Stimulated activated naive B cell treated with anti-CD40 and anti-IgM and Interleukin-4, amounts not matched to agents 10 μg/mL and 1 μg/mL and 100 μg/mL, for 72 hours (primary cell): ENCODE measurements around the gene ADGRE2.
"Not testable (repeated sequence)": the region's sequence is repeated elsewhere in the genome, so short reads cannot be mapped to it uniquely, and the experiment has no call there.

Source experiments
- ATAC-seq, 2 donors: fragments of 150-1000 bp; cut with Tn5 transposase; replicated peaks; 2 replicates each; pipeline ENCODE4 v1.10.0; 2021; ENCODE audit warnings: moderate library complexity in 1 of 2
- DNase-seq: peaks from one replicate; pipeline ENCODE4 v3.0.0; 2021
- H3K27ac Mint-ChIP-seq: one replicate; pipeline ENCODE4 v1.8.0; 2022; ENCODE audit warnings: mild to moderate bottlenecking, mixed read lengths
- H3K27me3 Mint-ChIP-seq, 2 donors: one replicate each; pipeline ENCODE4 v1.8.0; 2022; ENCODE audit warnings: mixed read lengths in 2 of 2
- H3K36me3 Mint-ChIP-seq, 2 donors: one replicate each; pipeline ENCODE4 v1.8.0; 2022; ENCODE audit warnings: mixed read lengths in 2 of 2, mild to moderate bottlenecking in 1 of 2
- H3K4me1 Mint-ChIP-seq, 2 donors: one replicate each; pipeline ENCODE4 v1.8.0; 2022; ENCODE audit warnings: mixed read lengths in 2 of 2, mild to moderate bottlenecking in 1 of 2
- H3K4me3 Mint-ChIP-seq, 2 donors: one replicate each; pipeline ENCODE4 v1.8.0; 2022; ENCODE audit warnings: mild to moderate bottlenecking in 2 of 2, mixed read lengths in 2 of 2, moderate library complexity in 1 of 2
- H3K9me3 Mint-ChIP-seq, 2 donors: one replicate each; pipeline ENCODE4 v1.8.0; 2022; ENCODE audit warnings: mixed read lengths in 2 of 2, mild to moderate bottlenecking in 1 of 2

The ADGRE2 gene

DNA sequence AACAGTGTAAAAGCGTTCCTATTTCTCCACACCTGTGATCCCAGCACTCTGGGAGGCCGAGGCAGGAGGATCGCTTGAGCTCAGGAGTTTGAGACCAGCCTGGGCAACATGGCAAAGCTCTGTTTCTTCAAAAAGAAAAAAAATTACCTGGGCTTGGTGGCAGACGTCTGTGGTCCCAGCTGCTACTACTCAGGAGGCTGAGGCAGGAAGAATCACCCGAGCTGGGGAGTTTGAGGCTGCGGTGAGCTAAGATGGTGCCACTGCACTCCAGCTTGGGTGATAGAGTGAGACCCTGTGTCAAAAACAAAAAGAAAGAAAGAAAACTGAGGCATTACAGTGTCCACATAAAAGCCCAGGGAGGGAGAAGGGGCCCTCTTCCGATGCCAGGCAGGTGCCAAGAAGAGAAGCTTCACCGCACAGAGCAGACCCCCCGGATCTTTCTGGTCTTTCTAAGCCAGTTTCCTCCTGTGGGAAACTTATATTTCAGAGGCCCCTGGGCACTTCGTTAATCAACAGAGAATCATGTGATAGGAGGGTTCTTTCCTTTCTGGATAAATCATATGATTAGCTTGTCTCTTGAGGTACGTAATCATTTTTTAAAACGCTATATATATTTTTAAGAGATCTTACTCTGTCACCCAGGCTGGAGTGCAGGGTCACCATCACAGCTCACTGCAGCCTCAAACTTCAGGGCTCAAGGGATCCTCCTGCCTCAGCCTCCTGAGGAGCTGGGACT lies at the start of gene ADGRE2:
ADGRE2 (minus strand) TSS at position 451 of the 736 bp plus-strand sequence. CDS start 1,804 bp downstream, outside the sequence.
- not testable (repeated sequence) for ATAC-seq, DNase-seq

DNA sequence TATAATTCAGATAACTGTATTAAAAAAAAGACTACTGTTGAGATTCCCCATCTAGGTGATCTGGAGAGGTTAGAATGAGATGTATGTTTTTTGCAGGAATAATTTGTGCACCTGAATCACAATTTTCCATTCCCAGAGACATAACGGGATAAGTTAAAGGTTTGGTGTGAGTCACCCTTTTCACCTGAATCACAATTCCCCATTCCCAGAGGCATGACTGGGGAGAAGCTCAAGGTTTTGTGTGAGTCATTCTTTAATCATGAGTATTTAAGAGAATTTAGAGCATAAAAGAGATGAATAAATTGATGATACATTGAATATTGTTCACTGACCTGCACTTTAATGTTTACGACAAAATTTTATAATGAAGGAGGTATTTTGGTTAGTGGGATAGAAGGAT lies 47.6 kb upstream of the ADGRE2 start:
- H3K4me3 Mint-ChIP-seq: no peak overlapping the region

More for the DNA sequence above, at the start of gene ADGRE2:
- H3K4me1 Mint-ChIP-seq: peaks cover 15 to 49% of the 10 kb centered on the region in 2 donors
- H3K27ac Mint-ChIP-seq, H3K9me3 Mint-ChIP-seq, H3K36me3 Mint-ChIP-seq: not testable (repeated sequence)
- H3K4me3 Mint-ChIP-seq: peak within 1 kb of the TSS in 1 of 2 donors; percentile 25
- H3K27me3 Mint-ChIP-seq: peaks cover 3 to 15% of the 10 kb centered on the region in 2 donors

DNA sequence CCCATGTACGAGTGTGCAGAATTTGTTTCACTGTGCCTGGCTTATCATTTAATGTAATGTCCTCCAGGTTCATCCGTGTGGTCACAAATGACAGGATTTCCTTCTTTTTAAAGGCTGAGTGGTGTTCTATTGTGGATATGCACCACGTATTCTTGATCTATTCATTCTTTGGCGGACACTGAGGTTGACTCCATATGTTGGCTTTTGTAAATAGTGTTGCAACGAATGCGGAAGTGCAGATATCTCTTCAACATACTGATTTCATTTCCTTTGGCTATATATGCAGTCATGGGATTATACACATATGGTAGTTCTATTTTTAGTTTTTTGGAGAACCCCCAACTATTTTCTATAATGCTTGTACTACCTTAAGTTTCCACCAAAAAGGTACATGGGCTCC lies 43.6 kb upstream of the ADGRE2 start:
- ATAC-seq (no peak), DNase-seq (no peak)
- no peaks in the 10 kb centered on the region for H3K4me1 Mint-ChIP-seq
- H3K9me3 Mint-ChIP-seq: no peaks in the 10 kb centered on the region
- no peak overlapping the region for H3K4me3 Mint-ChIP-seq
- no peaks in the 10 kb centered on the region for H3K36me3 Mint-ChIP-seq
- peaks cover 11% of the 10 kb centered on the region in 2 donors for H3K27me3 Mint-ChIP-seq
- no peak overlapping the region for H3K27ac Mint-ChIP-seq

More for the DNA sequence above, 47.6 kb upstream of the ADGRE2 start:
- no peak for ATAC-seq
- peaks cover 4 to 12% of the 10 kb centered on the region in 2 donors for H3K4me1 Mint-ChIP-seq
- DNase-seq: no peak
- H3K27ac Mint-ChIP-seq: no peak overlapping the region
- H3K27me3 Mint-ChIP-seq: peaks cover 11 to 17% of the 10 kb centered on the region in 2 donors
- no peaks in the 10 kb centered on the region for H3K36me3 Mint-ChIP-seq
- H3K9me3 Mint-ChIP-seq: peaks cover 0 to 2% of the 10 kb centered on the region in 2 donors

DNA sequence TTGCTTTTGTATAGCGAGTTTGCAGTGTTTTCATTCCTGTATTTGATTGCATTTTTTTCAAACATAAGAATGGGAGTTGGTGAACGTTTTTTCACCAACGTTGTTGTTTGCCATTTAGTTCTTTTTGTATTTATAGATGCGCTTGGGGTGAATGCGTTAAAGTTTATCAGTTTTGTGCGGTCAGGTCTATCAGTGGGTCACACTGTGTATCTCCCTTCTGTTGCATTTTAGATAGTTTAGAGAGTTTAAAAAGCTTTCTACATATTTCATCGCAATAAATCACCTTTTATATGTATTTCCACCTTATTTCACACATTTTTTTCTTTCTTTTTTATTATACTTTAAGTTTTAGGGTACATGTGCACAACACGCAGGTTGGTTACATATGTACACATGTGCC lies 40.2 kb upstream of the ADGRE2 start:
- Mint-ChIP-seq H3K27me3 (peaks cover 0 to 3% of the 10 kb centered on the region in 2 donors), H3K36me3 (no peaks in the 10 kb centered on the region), H3K27ac (no peak overlapping the region), H3K4me1 (no peaks in the 10 kb centered on the region), H3K9me3 (no peaks in the 10 kb centered on the region), H3K4me3 (no peak overlapping the region)
- DNase-seq: no peak
- ATAC-seq: no peak

DNA sequence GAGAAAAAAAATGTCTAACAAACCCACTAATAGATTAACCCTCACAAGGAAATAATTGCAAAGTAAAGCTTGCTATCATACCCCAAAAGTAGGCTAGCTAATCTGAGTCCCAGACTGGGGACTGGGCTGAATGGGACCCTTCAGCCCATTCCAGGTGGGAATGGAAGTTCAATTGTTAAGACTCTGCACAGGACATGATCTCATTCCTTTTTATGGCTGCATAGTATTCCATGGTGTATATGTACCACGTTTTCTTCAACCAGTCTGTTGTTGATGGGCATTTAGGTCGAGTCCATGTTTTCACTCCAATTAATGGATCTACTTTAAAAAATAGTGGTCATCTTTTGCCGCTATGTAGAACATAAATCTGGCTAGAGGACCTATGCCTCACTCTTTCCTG lies 38.7 kb upstream of the ADGRE2 start:
- Mint-ChIP-seq H3K4me1 (no peaks in the 10 kb centered on the region), H3K27ac (no peak overlapping the region), H3K27me3 (peaks cover 0 to 3% of the 10 kb centered on the region in 2 donors), H3K4me3 (no peak overlapping the region), H3K9me3 (no peaks in the 10 kb centered on the region), H3K36me3 (no peaks in the 10 kb centered on the region)
- no peak for ATAC-seq
- no peak for DNase-seq

DNA sequence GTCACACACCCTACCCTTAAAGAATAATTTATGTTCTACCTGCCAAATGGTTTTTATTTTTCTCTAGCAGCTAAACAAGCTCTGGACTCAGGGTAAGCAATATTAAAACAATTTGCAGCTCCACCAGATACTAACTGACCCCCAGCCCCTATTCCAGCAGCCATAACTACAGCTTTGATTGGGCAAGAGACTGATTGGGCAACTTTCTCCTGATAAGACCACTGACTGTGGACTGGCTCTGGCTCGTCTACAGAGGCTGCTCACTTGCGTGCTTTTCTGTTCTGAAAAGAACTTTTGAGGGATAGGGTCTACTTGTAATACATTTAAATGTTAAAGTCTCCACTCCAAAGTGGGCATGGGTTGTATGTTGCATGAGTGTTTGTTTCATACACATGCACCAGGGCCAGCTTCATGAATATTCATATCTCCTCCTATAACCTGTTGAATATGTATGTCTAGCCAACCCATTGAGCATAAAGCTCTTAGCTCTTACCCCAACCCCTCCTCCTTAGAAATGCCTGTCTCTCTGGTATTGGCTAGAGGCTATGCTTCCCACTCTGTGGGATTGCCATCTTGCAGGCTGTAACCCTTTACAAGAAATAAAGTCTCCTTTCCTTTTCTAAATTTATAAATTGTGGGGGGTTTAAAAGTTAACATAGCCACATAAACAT lies 36.8 kb upstream of the ADGRE2 start:
- H3K27ac Mint-ChIP-seq: no peak overlapping the region
- DNase-seq (no peak), ATAC-seq (no peak)
- H3K36me3 Mint-ChIP-seq: no peaks in the 10 kb centered on the region
- H3K4me3 Mint-ChIP-seq: no peak overlapping the region
- no peaks in the 10 kb centered on the region for H3K4me1 Mint-ChIP-seq
- no peaks in the 10 kb centered on the region for H3K27me3 Mint-ChIP-seq
- no peaks in the 10 kb centered on the region for H3K9me3 Mint-ChIP-seq

DNA sequence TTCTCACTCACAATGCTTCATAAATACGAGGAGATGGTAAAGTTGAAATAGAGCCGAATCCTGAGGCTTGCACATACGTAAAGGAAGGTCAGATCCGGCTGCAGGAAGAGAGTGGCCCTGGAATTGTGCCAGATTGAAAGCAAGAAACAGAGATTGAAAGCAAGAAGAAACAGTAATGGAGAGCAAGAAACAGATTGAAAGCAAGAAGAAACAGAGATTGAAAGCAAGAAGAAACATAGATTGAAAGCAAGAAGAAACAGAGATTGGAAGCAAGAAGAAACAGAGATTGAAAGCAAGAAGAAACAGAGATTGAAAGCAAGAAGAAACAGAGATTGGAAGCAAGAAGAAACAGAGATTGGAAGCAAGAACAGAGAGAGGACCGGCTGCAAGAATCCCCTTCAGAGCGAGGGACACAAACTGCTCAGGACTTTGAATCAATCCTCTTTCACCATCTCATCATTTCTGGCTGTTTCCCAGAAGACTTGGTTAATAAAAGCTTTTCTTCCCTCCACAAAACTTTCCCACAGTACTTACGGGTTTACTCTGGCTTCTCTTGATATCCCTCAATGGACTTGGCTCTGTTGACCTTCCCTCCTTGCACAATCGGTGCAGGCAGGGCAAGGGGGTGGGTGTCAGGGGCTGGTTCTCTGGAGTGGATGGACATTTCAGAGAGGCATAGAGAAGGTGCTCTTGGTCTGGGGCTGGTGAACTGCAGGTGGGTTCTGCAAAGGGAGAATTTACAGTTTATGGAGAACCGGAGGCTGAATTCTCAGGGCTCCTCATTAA lies 31.1 kb upstream of the ADGRE2 start:
- Mint-ChIP-seq H3K9me3 (no peaks in the 10 kb centered on the region), H3K27ac (no peak overlapping the region), H3K27me3 (no peaks in the 10 kb centered on the region), H3K36me3 (no peaks in the 10 kb centered on the region), H3K4me3 (no peak overlapping the region), H3K4me1 (peaks cover 4 to 6% of the 10 kb centered on the region in 2 donors)
- no peak for ATAC-seq
- no peak for DNase-seq

DNA sequence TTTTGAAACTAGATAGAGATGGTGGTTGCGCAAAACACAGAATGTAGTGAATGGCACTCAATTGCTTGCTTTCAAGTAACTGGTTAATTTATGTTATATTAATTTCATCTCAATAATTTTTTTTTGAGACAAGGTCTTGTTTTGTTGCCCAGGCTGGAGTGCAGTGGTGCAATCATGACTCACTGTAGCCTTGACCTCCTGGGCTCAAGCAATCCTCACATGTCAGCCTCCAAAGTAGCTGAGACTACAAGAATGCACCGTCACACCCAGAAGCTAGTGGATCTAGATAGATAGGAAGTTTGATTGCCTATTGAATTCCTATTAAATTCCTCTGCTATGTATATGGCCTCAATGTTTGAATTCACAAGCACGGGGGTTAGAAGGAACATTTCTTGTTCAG lies 26.4 kb upstream of the ADGRE2 start:
- Mint-ChIP-seq H3K36me3 (no peaks in the 10 kb centered on the region), H3K9me3 (no peaks in the 10 kb centered on the region), H3K27ac (no peak overlapping the region), H3K4me3 (no peak overlapping the region), H3K27me3 (peaks cover 2 to 3% of the 10 kb centered on the region in 2 donors), H3K4me1 (peaks cover 4 to 6% of the 10 kb centered on the region in 2 donors)
- DNase-seq (no peak), ATAC-seq (no peak)

DNA sequence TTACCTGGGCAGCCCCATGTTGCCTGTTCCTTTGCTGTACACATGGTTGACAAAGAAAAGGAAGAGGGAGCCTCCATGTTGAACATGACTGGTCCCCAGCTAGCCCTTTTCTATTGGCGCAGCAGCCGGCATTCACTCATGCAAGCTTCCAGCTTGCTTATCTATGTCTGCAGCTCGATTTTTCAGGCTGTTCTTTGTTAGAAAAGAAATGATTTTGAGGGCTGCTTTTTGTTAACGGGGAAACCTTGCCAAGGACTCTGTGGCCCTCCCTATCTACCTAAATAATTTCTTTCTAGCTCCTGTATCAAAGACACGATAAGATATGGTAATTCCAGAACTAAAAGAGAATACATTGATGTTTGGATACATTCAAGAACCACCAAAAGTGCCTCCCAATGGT lies 20.4 kb upstream of the ADGRE2 start:
- no peak overlapping the region for H3K4me3 Mint-ChIP-seq
- H3K27ac Mint-ChIP-seq: no peak overlapping the region
- no peaks in the 10 kb centered on the region for H3K9me3 Mint-ChIP-seq
- no peak for ATAC-seq
- no peak for DNase-seq
- no peaks in the 10 kb centered on the region for H3K4me1 Mint-ChIP-seq
- H3K36me3 Mint-ChIP-seq: no peaks in the 10 kb centered on the region
- H3K27me3 Mint-ChIP-seq: peaks cover 9 to 12% of the 10 kb centered on the region in 2 donors

DNA sequence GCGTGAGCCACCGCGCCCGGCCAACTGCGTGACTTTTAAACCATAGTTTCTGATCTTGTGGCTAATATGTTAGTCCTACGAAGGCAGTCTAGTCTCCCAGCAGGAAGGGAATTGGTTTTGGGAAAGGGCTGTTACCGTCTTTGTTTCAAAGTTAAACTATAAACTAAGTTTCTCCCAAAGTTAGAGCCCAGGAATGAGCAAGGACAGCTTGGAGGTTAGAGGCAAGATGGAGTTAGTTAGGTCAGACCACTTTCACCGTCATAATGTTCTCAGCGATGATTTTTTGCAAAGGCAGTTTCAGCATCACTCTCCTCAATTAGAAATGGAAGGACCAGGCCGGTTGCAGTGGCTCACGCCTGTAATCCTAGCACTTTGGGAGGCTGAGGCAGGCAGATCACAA lies 17.7 kb upstream of the ADGRE2 start:
- peaks cover 9 to 12% of the 10 kb centered on the region in 2 donors for H3K27me3 Mint-ChIP-seq
- H3K36me3 Mint-ChIP-seq: no peaks in the 10 kb centered on the region
- no peaks in the 10 kb centered on the region for H3K9me3 Mint-ChIP-seq
- no peak for DNase-seq
- ATAC-seq: no peak
- H3K4me3 Mint-ChIP-seq: no peak overlapping the region
- no peak overlapping the region for H3K27ac Mint-ChIP-seq
- H3K4me1 Mint-ChIP-seq: no peaks in the 10 kb centered on the region

DNA sequence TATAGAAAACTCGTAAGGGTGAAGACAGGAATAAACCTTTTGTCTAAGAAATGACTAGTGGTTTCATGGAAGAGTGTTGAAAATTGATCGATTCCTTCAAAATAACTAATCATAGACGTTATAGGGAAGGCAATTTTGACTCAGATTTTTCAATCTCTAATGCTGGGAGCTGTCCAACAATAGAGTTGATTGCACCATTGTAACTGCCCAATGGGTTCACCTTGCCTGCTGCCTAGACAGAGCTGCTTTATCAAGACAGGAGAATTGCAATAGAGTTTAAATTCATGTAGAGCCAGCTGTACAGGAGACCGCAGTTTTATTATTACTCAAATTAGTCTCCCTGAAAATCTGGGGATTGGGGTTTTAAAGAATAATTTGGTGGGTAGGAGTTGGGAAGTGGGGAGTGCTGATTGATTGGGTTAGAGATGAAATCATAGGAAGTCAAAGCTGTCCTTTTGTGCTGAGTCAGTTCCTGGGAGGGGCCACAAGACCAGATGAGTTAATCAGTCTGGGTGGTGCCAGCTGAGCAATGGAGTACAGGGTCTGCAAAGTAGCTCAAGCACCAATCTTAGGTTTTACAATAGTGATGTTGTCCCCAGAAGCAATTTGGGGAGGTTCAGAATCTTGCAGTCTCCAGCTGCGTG lies 16.8 kb upstream of the ADGRE2 start:
- Mint-ChIP-seq H3K4me3 (no peak overlapping the region), H3K9me3 (no peaks in the 10 kb centered on the region), H3K36me3 (no peaks in the 10 kb centered on the region), H3K4me1 (no peaks in the 10 kb centered on the region), H3K27me3 (peaks cover 9 to 12% of the 10 kb centered on the region in 2 donors), H3K27ac (no peak overlapping the region)
- ATAC-seq (no peak), DNase-seq (no peak)

DNA sequence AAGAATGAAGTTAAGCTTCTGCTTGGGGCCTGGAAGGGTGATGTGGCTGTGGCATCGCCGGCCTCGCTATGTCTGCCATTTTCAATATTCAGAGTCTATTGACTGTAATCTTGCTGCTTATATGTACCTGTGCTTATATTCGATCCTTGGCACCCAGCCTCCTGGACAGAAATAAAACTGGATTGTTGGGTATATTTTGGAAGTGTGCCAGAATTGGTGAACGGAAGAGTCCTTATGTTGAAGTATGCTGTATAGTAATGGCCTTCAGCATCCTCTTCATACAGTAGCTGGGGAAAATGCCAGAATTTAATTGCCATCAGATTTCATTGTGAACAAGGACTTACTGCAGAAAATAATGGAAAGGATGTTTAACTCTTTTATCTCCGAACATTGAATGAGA lies 13.9 kb upstream of the ADGRE2 start:
- H3K9me3 Mint-ChIP-seq, H3K4me1 Mint-ChIP-seq, H3K27me3 Mint-ChIP-seq, ATAC-seq, H3K4me3 Mint-ChIP-seq, DNase-seq, H3K36me3 Mint-ChIP-seq, H3K27ac Mint-ChIP-seq: not testable (repeated sequence)

DNA sequence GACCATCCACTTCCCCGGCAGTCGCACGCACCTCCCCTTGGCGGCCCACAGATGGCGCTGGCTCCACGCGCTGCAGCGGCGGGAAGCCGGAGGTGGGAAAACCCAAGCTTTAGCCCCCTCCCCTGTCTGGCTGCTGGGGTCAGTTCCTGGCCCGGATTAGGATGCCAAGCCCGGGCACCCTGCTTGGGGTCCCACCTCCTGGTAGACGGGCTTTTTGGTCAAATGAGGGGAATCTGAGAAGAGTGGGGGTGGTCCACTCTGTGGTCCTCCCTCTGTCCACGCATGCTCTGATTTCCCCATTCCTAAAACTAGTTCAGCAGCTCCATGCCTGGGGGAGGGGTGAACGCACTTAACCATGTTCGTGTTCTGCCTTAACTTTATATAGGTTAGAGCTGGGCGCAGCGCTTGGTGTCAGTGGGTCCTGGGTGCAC lies 8.1 kb upstream of the ADGRE2 start:
- Mint-ChIP-seq H3K27me3 (no peaks in the 10 kb centered on the region), H3K4me3 (peak overlapping the region; percentile 39 to 65), H3K36me3 (no peaks in the 10 kb centered on the region), H3K4me1 (peaks cover 24 to 42% of the 10 kb centered on the region in 2 donors), H3K9me3 (no peaks in the 10 kb centered on the region), H3K27ac (peak overlapping the region; percentile 84)
- ATAC-seq (no peak), DNase-seq (no peak)
